H1 (cell line): ENCODE data around the gene ATG4C. TPM values are rescaled to one million over a fixed set of nuclear protein-coding genes. Genes with fewer than 3 reads are reported as not detected.

Source experiments
- CTCF ChIA-PET: fragments of 300-600 bp; sonication (Branson Sonifier 250); formaldehyde crosslinking; loops from one replicate; lab custom pipeline; 2021; ENCODE audit not compliant: partially characterized antibody; lab: Charles Lee
- POLR2A ChIA-PET: fragments of 300-600 bp; sonication (Branson Sonifier 250); formaldehyde crosslinking; loops from one replicate; lab custom pipeline; 2021; ENCODE audit warnings: inconsistent platforms; ENCODE audit not compliant: partially characterized antibody; lab: Charles Lee
- DNase-seq, 2 experiments: peaks; one replicate each; pipeline versions ENCODE4 v3.0.0 to v3.0.0-alpha.2; 2010 to 2022; ENCODE audit warnings: low spot score in 2 of 2, low read depth in 1 of 2, mixed read lengths in 1 of 2
- FAIRE-seq: peaks from 2 replicates; lab custom pipeline; 2011; peaks lifted over from hg19 to GRCh38; lab: Jason Lieb, UNC
- H2AFZ ChIP-seq: 2 replicates; pipeline ENCODE4 v1.8.1; 2012; ENCODE audit warnings: low read length, inconsistent platforms
- H2AK5ac ChIP-seq: 2 replicates; pipeline ENCODE4 v1.6.1; 2013; ENCODE audit warnings: low read depth, low read length
- H2BK120ac ChIP-seq: replicated peaks from 2 replicates; pipeline ENCODE3; 2013; ENCODE audit warnings: low read depth, low read length, inconsistent platforms
- H2BK12ac ChIP-seq: 2 replicates; pipeline ENCODE4 v1.6.1; 2013; ENCODE audit warnings: low read depth, low read length
- H2BK15ac ChIP-seq: 2 replicates; pipeline ENCODE4 v1.6.1; 2013; ENCODE audit warnings: low read length
- H2BK20ac ChIP-seq: 2 replicates; pipeline ENCODE4 v1.6.1; 2013; ENCODE audit warnings: low read length
- H2BK5ac ChIP-seq: 2 replicates; pipeline ENCODE4 v1.6.1; 2013; ENCODE audit warnings: low read depth, low read length
- H3K14ac ChIP-seq: 2 replicates; pipeline ENCODE4 v1.6.1; 2013; ENCODE audit warnings: inconsistent platforms; ENCODE audit not compliant: insufficient read length
- H3K18ac ChIP-seq: 2 replicates; pipeline ENCODE4 v1.6.1; 2013; ENCODE audit warnings: low read length; ENCODE audit errors: extremely low read depth
- H3K23ac ChIP-seq: 2 replicates; pipeline ENCODE4 v1.6.1; 2013; ENCODE audit warnings: inconsistent platforms; ENCODE audit not compliant: insufficient read length
- H3K23me2 ChIP-seq: 2 replicates; pipeline ENCODE4 v1.6.1; 2013; ENCODE audit warnings: low read depth, low read length
- H3K27ac ChIP-seq: 2 replicates; pipeline ENCODE4 v1.6.1; 2011; ENCODE audit warnings: low read depth, low read length, inconsistent platforms
- H3K27me3 ChIP-seq, 4 experiments: replicated peaks in 1 of 4; 1 replicate in 1 of 4; 2 replicates in 3 of 4; pipeline versions ENCODE4 v1.6.1 to v1.8.1; 2011 to 2013; ENCODE audit warnings: low read length in 3 of 4, mild to moderate bottlenecking in 3 of 4, inconsistent platforms in 2 of 4, mixed read lengths in 2 of 4, moderate library complexity in 1 of 4; ENCODE audit not compliant: control insufficient read depth in 3 of 4, insufficient read depth in 3 of 4; ENCODE audit errors: extremely low read depth in 1 of 4
- H3K36me3 ChIP-seq, 4 experiments: 2 replicates each; pipeline versions ENCODE4 v1.6.1 to v1.8.1; 2011 to 2013; ENCODE audit warnings: mild to moderate bottlenecking in 4 of 4, low read length in 3 of 4, moderate library complexity in 2 of 4, control low read depth in 1 of 4, inconsistent platforms in 1 of 4; ENCODE audit not compliant: insufficient read depth in 4 of 4, control insufficient read depth in 2 of 4
- H3K4ac ChIP-seq: replicated peaks from 2 replicates; pipeline ENCODE3; 2013; ENCODE audit warnings: low read length, low read depth, mixed read lengths, inconsistent platforms; ENCODE audit not compliant: insufficient read length
- H3K4me1 ChIP-seq, 4 experiments: replicated peaks in 1 of 4; 1 replicate in 1 of 4; 2 replicates in 3 of 4; pipeline versions ENCODE4 v1.6.1 to v1.8.1; 2011 to 2013; ENCODE audit warnings: low read length in 3 of 4, inconsistent platforms in 2 of 4, mixed read lengths in 1 of 4; ENCODE audit not compliant: insufficient read depth in 4 of 4, control insufficient read depth in 3 of 4
- H3K4me2 ChIP-seq, 2 experiments: 2 replicates each; pipeline versions ENCODE4 v1.6.1 to v1.8.1; 2011 to 2013; ENCODE audit warnings: low read depth in 2 of 2, low read length in 2 of 2, control low read depth in 1 of 2, inconsistent platforms in 1 of 2, mild to moderate bottlenecking in 1 of 2; ENCODE audit not compliant: insufficient read depth in 1 of 2
- H3K4me3 ChIP-seq, 4 experiments: fragments of 200-600, 300-600 bp in 1 of 4; sonication (generic), shearing (Covaris generic), sonication (Bioruptor Twin) in 1 of 4; 2 replicates each; pipeline versions ENCODE4 v1.5.1 to v1.8.1; 2011 to 2016; ENCODE audit warnings: low read length in 4 of 4, low read depth in 3 of 4, control low read depth in 2 of 4, inconsistent platforms in 2 of 4, mild to moderate bottlenecking in 2 of 4, mixed read lengths in 1 of 4, moderate library complexity in 1 of 4; ENCODE audit not compliant: insufficient read depth in 2 of 4; ENCODE audit errors: extremely low read depth in 1 of 4
- H3K56ac ChIP-seq: replicated peaks from 2 replicates; pipeline ENCODE3; 2013; ENCODE audit warnings: low read depth, mild to moderate bottlenecking, mixed read lengths, low read length, inconsistent platforms; ENCODE audit not compliant: insufficient read length
- H3K79me1 ChIP-seq: 2 replicates; pipeline ENCODE4 v1.6.1; 2013; ENCODE audit warnings: low read depth, low read length, control low read depth
- H3K79me2 ChIP-seq, 2 experiments: 2 replicates each; pipeline versions ENCODE4 v1.6.1 to v1.8.1; 2012 to 2013; ENCODE audit warnings: low read length in 2 of 2, mild to moderate bottlenecking in 2 of 2, inconsistent platforms in 1 of 2; ENCODE audit not compliant: insufficient read depth in 2 of 2, control insufficient read depth in 1 of 2
- H3K9ac ChIP-seq, 4 experiments: replicated peaks in 1 of 4; 1 replicate in 1 of 4; 2 replicates in 3 of 4; pipeline versions ENCODE4 v1.6.1 to v1.8.1; 2011 to 2013; ENCODE audit warnings: low read depth in 3 of 4, low read length in 3 of 4, control low read depth in 2 of 4, mild to moderate bottlenecking in 2 of 4, moderate library complexity in 2 of 4, inconsistent platforms in 1 of 4; ENCODE audit errors: extremely low read depth in 1 of 4
- H3K9me3 ChIP-seq, 2 experiments: 2 replicates each; pipeline versions ENCODE4 v1.6.1 to v1.8.1; 2012 to 2013; ENCODE audit warnings: mild to moderate bottlenecking in 2 of 2, moderate library complexity in 2 of 2, control low read depth in 1 of 2, inconsistent platforms in 1 of 2, low read depth in 1 of 2, low read length in 1 of 2, mixed read lengths in 1 of 2; ENCODE audit not compliant: insufficient read depth in 2 of 2
- H4K20me1 ChIP-seq, 2 experiments: replicated peaks in 1 of 2; 2 replicates each; pipeline versions ENCODE3 to v1.8.1; 2011 to 2013; ENCODE audit warnings: inconsistent platforms in 2 of 2, low read length in 2 of 2, mild to moderate bottlenecking in 1 of 2; ENCODE audit not compliant: insufficient read depth in 2 of 2, control insufficient read depth in 1 of 2
- H4K5ac ChIP-seq: 2 replicates; pipeline ENCODE4 v1.6.1; 2013; ENCODE audit warnings: low read length, low read depth, mixed read lengths, inconsistent platforms; ENCODE audit not compliant: insufficient read length
- H4K8ac ChIP-seq: 2 replicates; pipeline ENCODE4 v1.8.0; 2013; ENCODE audit warnings: mild to moderate bottlenecking, moderate library complexity, low read length, inconsistent platforms; ENCODE audit not compliant: insufficient read depth; ENCODE audit errors: extremely low read depth
- H4K91ac ChIP-seq: replicated peaks from 2 replicates; pipeline ENCODE3; 2013; ENCODE audit warnings: low read length, mixed read lengths, inconsistent platforms; ENCODE audit not compliant: insufficient read length
- CHD2 ChIP-seq: IDR thresholded peaks from 2 replicates; pipeline ENCODE4 v1.6.1; 2012; ENCODE audit warnings: low read length, improper control_type of control experiment
- NANOG ChIP-seq: IDR thresholded peaks from 2 replicates; pipeline ENCODE4 v1.6.1; 2011; ENCODE audit warnings: low read length, low read depth, mild to moderate bottlenecking, inconsistent platforms; ENCODE audit not compliant: insufficient read depth, poor library complexity, severe bottlenecking
- PHF8 ChIP-seq: fragments of 200-600 bp; sonication (generic); conservative IDR thresholded peaks from 2 replicates; pipeline ENCODE4 v1.7.1; 2012; ENCODE audit warnings: low read depth, mild to moderate bottlenecking, inconsistent platforms, low read length, moderate library complexity
- RNF2 ChIP-seq: fragments of 200-900, 300-1000 bp; sonication (generic); IDR thresholded peaks from 2 replicates; pipeline ENCODE4 v1.7.1; 2016; ENCODE audit warnings: borderline replicate concordance, low read depth, mild to moderate bottlenecking, antibody characterized with exemption, low read length; ENCODE audit not compliant: poor library complexity, severe bottlenecking; ENCODE audit errors: missing control alignments
- RXRA ChIP-seq: IDR thresholded peaks from 2 replicates; pipeline ENCODE4 v1.6.1; 2011; ENCODE audit warnings: low read depth, mild to moderate bottlenecking, low read length, moderate library complexity; ENCODE audit not compliant: insufficient read depth
- SP2 ChIP-seq: IDR thresholded peaks from 2 replicates; pipeline ENCODE4 v1.6.1; 2012; ENCODE audit warnings: mild to moderate bottlenecking, low read length, inconsistent platforms
- WGBS, 2 experiments: shearing (Covaris generic) in 1 of 2; methylation state at CpG; one replicate each; pipeline versions ENCODE4 v1.1.6 to v1.1.7; 2013 to 2015; ENCODE audit warnings: low lambda C conversion rate in 2 of 2, mixed read lengths in 2 of 2, inconsistent platforms in 1 of 2, low coverage in 1 of 2, missing lambda C conversion rate in 1 of 2; ENCODE audit not compliant: insufficient replicate concordance in 2 of 2, insufficient coverage in 1 of 2, insufficient read length in 1 of 2; ENCODE audit errors: extremely low coverage in 1 of 2, missing lambda C conversion rate in 1 of 2; 5-methylcytosine and 5-hydroxymethylcytosine counted together
- polyA plus RNA-seq, 7 experiments: library from polyadenylated mRNA; depleted of rRNA in 3 of 7; stranded (reverse) in 5 of 7; unstranded in 2 of 7; fragments of >200 nt in 5 of 7; fragments of 200-250 nt in 2 of 7; gene quantifications; 1 replicate in 5 of 7; 2 replicates in 1 of 7; 4 replicates in 1 of 7; pipeline versions ENCODE4 v1.2.1 to v1.2.3, GENCODE V29; 2011 to 2013; ENCODE audit warnings: missing spikeins in 2 of 7, mixed read lengths in 2 of 7
- total RNA-seq: library from RNA; stranded (reverse); fragmentation: NEBNext Ultra II Directional; extraction: Animal tissue kit (Norgen Biotek cat#: 25700); gene quantifications from 2 replicates; pipeline ENCODE4 v1.2.1, GENCODE V29; 2021

Gene ATG4C
- total and polyA plus RNA-seq, 2 of the 8 experiments (the other 6 are each of a cell fraction or from before 2014, with no cell fraction given): 5.1 to 22.2 TPM

DNA sequence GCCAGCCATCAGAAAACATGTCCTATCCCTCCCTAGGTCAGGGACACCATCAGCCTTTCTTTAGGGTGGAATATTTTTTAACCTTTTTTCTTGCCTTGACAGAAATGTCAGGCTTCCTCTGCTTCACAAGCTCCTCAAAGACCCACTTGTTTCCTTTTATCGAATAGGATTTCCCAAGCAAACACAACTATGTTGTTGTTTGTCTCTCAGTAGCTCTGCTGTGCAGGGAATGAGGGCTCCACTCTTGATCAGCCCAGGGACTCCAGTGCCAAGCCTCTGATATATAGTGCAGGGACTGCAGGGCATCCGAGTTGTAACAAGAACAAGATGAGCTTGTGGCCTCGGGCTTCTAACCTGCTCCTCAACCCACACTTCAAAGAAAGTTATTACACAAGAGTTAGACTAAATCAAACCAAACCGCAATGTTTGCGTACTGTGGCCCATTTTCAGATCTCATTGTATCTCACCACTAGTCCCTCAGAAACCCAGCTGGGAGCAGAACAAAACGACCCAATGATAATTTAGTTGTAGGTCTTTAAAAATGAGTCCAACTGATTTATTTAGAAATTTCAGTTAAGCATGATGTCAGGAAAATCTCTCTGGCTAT lies 108.1 kb downstream of the ATG4C start:
- ChIA-PET POLR2A (interaction anchor here (1.0 to 1.4 kb wide), 2 partner anchors 8 to 10 kb away, joined by 3 to 4 read pairs; no protein-coding TSS in a partner anchor), CTCF (interaction anchor here (0.8 to 7.0 kb wide), 3 partner anchors 15 to 50 kb away, joined by 3 to 77 read pairs (median 11); no protein-coding TSS in a partner anchor)
- no peak overlapping the region for H3K4me3 ChIP-seq
- no peak overlapping the region for H3K23ac ChIP-seq
- H3K4me2 ChIP-seq: no peak overlapping the region
- no peak overlapping the region for H3K18ac ChIP-seq
- H2BK12ac ChIP-seq: no peak overlapping the region
- no peaks in the 10 kb centered on the region for H4K20me1 ChIP-seq
- no peak overlapping the region for H3K4ac ChIP-seq
- no peak overlapping the region for H3K9ac ChIP-seq
- H2BK20ac ChIP-seq: no peak overlapping the region
- H2BK120ac ChIP-seq: no peak overlapping the region
- H3K27ac ChIP-seq: no peak overlapping the region
- no peak overlapping the region for H3K56ac ChIP-seq
- no peaks in the 10 kb centered on the region for H3K27me3 ChIP-seq
- DNase-seq: no peak
- H2BK15ac ChIP-seq: no peak overlapping the region
- no peak overlapping the region for H4K91ac ChIP-seq
- no peaks in the 10 kb centered on the region for H3K23me2 ChIP-seq
- no peak overlapping the region for H2AFZ ChIP-seq
- no peaks in the 10 kb centered on the region for H3K36me3 ChIP-seq
- no peaks in the 10 kb centered on the region; a peak in 1 of 7 replicates for H3K4me1 ChIP-seq
- TF ChIP-seq RXRA (no peak), RNF2 (no peak), PHF8 (no peak), NANOG (no peak), CHD2 (no peak), SP2 (no peak)
- no peak overlapping the region for H4K8ac ChIP-seq
- H4K5ac ChIP-seq: no peak overlapping the region
- H3K9me3 ChIP-seq: no peaks in the 10 kb centered on the region
- no peaks in the 10 kb centered on the region for H3K79me1 ChIP-seq
- no peak for FAIRE-seq
- no peak overlapping the region for H3K14ac ChIP-seq
- H2BK5ac ChIP-seq: no peak overlapping the region
- H2AK5ac ChIP-seq: no peak overlapping the region
- WGBS, 2 experiments: 92% methylated on average over 6 of the region's 6 CpGs; no CpG with 5 or more reads in 1 of the 2 experiments
- no peaks in the 10 kb centered on the region for H3K79me2 ChIP-seq
